Placental epithelial cell (primary cell): ENCODE measurements around the gene AFM. TPM values are rescaled to one million over a fixed set of nuclear protein-coding genes. Genes with fewer than 3 reads are reported as not detected.

Experiments
- small RNA-seq: library from RNA; depleted of rRNA; stranded (forward); fragments of <200 nt; gene quantifications from one replicate; pipeline ENCODE3, GENCODE V24; 2012
- total RNA-seq: library from RNA; depleted of rRNA; stranded (reverse); fragments of >200 nt; gene quantifications from 2 replicates; pipeline ENCODE4 v1.2.3, GENCODE V29; 2012

The AFM gene, protein sequence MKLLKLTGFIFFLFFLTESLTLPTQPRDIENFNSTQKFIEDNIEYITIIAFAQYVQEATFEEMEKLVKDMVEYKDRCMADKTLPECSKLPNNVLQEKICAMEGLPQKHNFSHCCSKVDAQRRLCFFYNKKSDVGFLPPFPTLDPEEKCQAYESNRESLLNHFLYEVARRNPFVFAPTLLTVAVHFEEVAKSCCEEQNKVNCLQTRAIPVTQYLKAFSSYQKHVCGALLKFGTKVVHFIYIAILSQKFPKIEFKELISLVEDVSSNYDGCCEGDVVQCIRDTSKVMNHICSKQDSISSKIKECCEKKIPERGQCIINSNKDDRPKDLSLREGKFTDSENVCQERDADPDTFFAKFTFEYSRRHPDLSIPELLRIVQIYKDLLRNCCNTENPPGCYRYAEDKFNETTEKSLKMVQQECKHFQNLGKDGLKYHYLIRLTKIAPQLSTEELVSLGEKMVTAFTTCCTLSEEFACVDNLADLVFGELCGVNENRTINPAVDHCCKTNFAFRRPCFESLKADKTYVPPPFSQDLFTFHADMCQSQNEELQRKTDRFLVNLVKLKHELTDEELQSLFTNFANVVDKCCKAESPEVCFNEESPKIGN
- total RNA-seq: not detected in 2 replicates

GRCh38 chr4:73481358-73481757, at the start of gene AFM:
TSS of gene AFM (plus strand) at chr4:73481745. CDS start at chr4:73481776, 31 bp downstream.

DNA sequence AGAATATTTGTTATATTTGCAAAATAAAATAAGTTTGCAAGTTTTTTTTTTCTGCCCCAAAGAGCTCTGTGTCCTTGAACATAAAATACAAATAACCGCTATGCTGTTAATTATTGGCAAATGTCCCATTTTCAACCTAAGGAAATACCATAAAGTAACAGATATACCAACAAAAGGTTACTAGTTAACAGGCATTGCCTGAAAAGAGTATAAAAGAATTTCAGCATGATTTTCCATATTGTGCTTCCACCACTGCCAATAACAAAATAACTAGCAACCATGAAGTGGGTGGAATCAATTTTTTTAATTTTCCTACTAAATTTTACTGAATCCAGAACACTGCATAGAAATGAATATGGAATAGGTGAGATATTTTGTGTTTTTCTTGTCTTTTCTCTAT, 45.6 kb upstream of the AFM start, which contains the start of gene AFP:
TSS of gene AFP (plus strand) at position 238 of the 400 bp plus-strand sequence. CDS start at position 280, 42 bp downstream.

Small RNA genes within 50 kb of the gene (small RNA-seq; reads per million reads assigned to genes)
- gene AC074250.1: not detected

Other genes with a start within 250 kb of the AFM start
- gene ANKRD17, start 222.9 kb upstream of the AFM start, total RNA-seq: 58.3 and 61.2 TPM in 2 replicates
- 0.11 TPM in 1 of 2 replicates, not detected in the other for gene ALB, start 77.5 kb upstream of the AFM start, total RNA-seq
- 2.3 TPM in 1 of 2 replicates, not detected in the other for gene AFP, start 45.5 kb upstream of the AFM start, total RNA-seq
- 0.33 and 0.39 TPM in 2 replicates for gene RASSF6, start 138.7 kb downstream of the AFM start, total RNA-seq